ENCODE measurements around the gene POP4. TPM values are rescaled to one million over a fixed set of nuclear protein-coding genes. Genes with fewer than 3 reads are reported as not detected.
A peak's percentile ranks its signal among the peaks of the same experiment; 100 is the strongest.

POP4 gene
- total RNA-seq, 2 experiments from 2014 or later: 86.8 to 94.4 TPM

DNA sequence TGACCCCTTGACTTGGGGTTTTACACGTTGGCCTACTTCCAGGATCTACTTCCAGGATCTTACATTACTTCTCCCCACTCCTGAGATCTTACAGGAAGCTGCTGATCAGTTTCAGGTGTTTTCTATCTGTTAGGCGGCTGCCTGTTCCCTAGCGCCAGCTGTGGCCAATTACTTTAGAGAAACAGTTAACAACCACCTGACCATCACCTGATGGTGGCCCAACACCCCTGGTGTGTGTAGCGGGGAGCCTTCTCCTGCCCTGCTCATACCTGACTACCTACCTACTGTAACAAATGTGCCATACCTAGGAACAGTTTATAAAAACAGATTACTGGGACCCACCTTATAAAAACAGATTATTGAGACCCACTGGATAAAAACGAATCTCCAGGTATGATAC is 2.8 kb upstream of the POP4 start:
- no peaks in the 10 kb centered on the region for H3K9me3 Mint-ChIP-seq
- ChIA-PET POLR2A (interaction anchor here (1.5 to 5.8 kb wide), 2 partner anchors 69 to 111 kb away, joined by 3 to 64 read pairs; no protein-coding TSS in a partner anchor), CTCF (interaction anchor here (0.7 to 9.6 kb wide), 3 partner anchors 11 to 111 kb away, joined by 3 to 178 read pairs (median 3); partner anchors contain the start of gene C19orf12)
- no peak overlapping the region for H3K4me3 Mint-ChIP-seq
- peaks cover 6% of the 10 kb centered on the region for H3K36me3 Mint-ChIP-seq (ENCODE audit: low read depth)
- H3K27ac Mint-ChIP-seq: no peak overlapping the region
- DNase-seq: no peak
- peaks cover 25% of the 10 kb centered on the region for H3K4me1 Mint-ChIP-seq
- H3K27me3 Mint-ChIP-seq: peaks cover 3% of the 10 kb centered on the region

DNA sequence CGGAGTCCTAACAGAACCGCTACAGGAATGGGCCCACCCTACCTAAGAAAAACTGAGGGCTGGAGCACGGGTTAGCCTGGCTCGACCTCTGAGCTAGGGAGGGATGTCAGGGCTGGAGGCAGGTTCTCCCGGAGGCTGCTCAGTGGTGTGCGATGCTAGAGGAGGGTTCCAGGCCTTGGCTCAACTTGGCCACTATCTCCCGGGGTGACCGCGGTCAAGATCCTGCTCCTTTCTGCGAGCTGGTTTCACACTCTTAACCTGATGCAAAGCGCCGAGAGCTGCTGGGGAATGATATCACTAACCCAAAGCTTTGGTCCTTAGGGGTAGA is 301 bp downstream of the POP4 start:
- Mint-ChIP-seq H3K36me3 (ENCODE audit: low read depth) (peaks cover 30% of the 10 kb centered on the region), H3K27ac (peak overlapping the region; percentile 99), H3K27me3 (no peaks in the 10 kb centered on the region), H3K4me3 (peak overlapping the region; percentile 99), H3K4me1 (peaks cover 38% of the 10 kb centered on the region), H3K9me3 (no peaks in the 10 kb centered on the region)
- DNase-seq: no peak
- POLR2A ChIA-PET: interaction anchor here (0.7 to 5.8 kb wide), 37 partner anchors 8 to 338 kb away, joined by 3 to 143 read pairs (median 5); partner anchors contain the start of genes C19orf12, PLEKHF1 and URI1
- CTCF ChIA-PET: interaction anchor here (0.5 to 9.6 kb wide), 14 partner anchors 8 to 335 kb away, joined by 3 to 178 read pairs (median 6); partner anchors contain the start of genes C19orf12, PLEKHF1 and URI1

DNA sequence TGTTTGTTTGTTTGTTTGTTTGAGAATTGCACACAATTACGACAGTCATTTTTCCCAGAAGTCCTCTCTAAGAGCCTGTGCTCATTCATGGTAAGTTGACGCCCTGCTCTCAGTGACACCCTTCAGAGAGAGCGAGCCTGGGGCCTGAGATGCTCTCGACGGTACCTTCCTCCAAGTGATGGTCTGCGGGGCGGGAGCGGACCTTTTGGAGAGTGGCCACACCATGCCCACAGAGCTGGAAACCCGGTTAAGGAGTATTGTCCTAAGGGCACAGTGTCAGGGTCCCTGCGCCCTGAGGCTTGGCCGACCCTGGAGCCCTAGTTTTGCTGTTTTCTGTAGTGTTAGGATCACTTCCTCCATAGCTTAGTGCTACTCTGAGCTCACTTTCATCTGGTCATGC is 3.6 kb downstream of the POP4 start:
- Mint-ChIP-seq H3K27ac (no peak overlapping the region), H3K36me3 (ENCODE audit: low read depth) (peaks cover 56% of the 10 kb centered on the region), H3K4me3 (no peak overlapping the region), H3K9me3 (no peaks in the 10 kb centered on the region), H3K4me1 (peaks cover 41% of the 10 kb centered on the region), H3K27me3 (no peaks in the 10 kb centered on the region)
- POLR2A ChIA-PET: interaction anchor here (1.1 to 3.3 kb wide), 9 partner anchors 12 to 105 kb away, joined by 3 to 58 read pairs (median 6); partner anchors contain the start of genes C19orf12 and PLEKHF1
- CTCF ChIA-PET: interaction anchor here (1.0 to 9.6 kb wide), 12 partner anchors 11 to 228 kb away, joined by 4 to 178 read pairs (median 20); partner anchors contain the start of genes C19orf12 and PLEKHF1
- DNase-seq: no peak

DNA sequence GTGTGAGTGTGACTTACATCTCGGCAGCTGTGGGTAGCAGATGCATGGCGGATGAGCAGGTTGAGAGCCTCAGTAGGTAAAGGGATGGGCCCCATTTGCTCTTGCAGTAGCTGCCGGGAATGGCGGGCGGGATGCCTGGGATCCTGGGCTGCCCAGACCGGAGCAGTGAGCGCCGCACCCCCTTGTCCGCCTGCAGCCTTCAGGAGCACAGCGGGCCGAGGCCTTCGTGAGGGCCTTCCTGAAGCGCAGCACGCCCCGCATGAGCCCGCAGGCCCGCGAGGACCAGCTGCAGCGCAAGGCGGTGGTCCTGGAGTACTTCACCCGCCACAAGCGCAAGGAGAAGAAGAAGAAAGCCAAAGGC is 4.1 kb downstream of the POP4 start:
- Mint-ChIP-seq H3K36me3 (ENCODE audit: low read depth) (peaks cover 62% of the 10 kb centered on the region), H3K27me3 (no peaks in the 10 kb centered on the region), H3K4me3 (no peak overlapping the region), H3K27ac (no peak overlapping the region), H3K9me3 (no peaks in the 10 kb centered on the region), H3K4me1 (peaks cover 38% of the 10 kb centered on the region)
- POLR2A ChIA-PET: interaction anchor here (0.9 to 3.3 kb wide), 11 partner anchors 11 to 104 kb away, joined by 3 to 58 read pairs (median 6); partner anchors contain the start of genes C19orf12 and PLEKHF1
- CTCF ChIA-PET: interaction anchor here (0.7 to 9.6 kb wide), 21 partner anchors 10 to 259 kb away, joined by 3 to 178 read pairs (median 6); partner anchors contain the start of genes C19orf12 and PLEKHF1
- DNase-seq: no peak

DNA sequence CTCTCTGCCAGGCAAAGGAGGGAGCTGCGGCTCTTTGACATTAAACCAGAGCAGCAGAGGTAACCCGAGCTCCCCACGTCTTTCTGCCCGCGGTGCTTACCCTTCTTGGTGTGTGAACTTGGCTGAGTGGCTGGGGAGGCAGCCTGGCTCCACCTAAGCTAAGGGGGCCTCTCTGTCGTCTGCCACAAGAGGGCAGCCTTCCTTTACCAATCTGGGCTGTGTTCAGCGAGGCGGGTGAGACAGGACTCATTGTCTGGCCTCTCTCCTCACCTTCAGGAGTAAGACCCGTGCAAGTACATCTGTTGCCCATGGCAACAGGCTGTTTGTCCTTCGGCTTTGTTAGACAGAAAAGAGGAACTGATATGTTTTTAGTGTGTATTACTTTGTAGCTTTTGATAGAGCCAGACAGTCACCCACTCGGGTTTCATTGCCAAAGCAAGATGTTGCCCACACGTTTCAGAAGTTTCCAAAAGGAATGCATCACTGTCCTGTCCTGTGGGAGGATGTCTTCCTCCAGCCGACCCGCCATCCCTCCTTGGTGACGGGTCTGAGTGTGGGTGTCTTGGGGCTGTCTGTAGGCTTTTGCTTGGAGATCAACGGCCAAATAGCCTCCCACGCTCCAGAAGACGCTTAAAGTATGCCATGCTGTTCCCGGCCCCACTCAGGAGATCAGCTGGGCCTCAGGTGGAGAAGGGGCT is 4.6 kb downstream of the POP4 start:
- ChIA-PET CTCF (interaction anchor here (0.6 to 9.6 kb wide), 25 partner anchors 10 to 258 kb away, joined by 3 to 178 read pairs (median 5); partner anchors contain the start of genes C19orf12 and PLEKHF1), POLR2A (interaction anchor here (0.9 to 3.3 kb wide), 11 partner anchors 10 to 104 kb away, joined by 3 to 58 read pairs (median 6); partner anchors contain the start of genes C19orf12 and PLEKHF1)
- no peak overlapping the region for H3K4me3 Mint-ChIP-seq
- no peaks in the 10 kb centered on the region for H3K27me3 Mint-ChIP-seq
- H3K4me1 Mint-ChIP-seq: peaks cover 37% of the 10 kb centered on the region
- peak; percentile 88 for DNase-seq
- no peaks in the 10 kb centered on the region for H3K9me3 Mint-ChIP-seq
- peak overlapping the region; percentile 9 for H3K27ac Mint-ChIP-seq
- H3K36me3 Mint-ChIP-seq (ENCODE audit: low read depth): peaks cover 67% of the 10 kb centered on the region

DNA sequence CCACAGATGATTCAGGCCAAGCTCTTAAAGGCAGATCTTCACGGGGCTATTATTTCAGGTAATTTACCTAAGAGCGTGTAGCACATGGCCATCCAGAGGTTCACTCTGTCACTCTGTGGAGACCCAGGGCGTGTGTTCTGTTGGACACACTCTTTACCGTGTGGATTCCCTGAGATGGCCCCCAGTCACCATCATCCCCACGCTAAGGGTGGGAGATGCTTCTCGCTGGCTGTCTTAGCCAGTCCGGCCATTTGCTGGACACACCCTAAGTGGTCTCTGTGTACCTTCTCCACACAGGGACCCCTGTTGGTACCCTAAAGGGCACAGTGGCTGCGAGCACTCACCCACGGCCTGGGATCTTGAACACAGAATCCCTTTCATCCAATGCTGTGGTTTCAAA is 6.0 kb downstream of the POP4 start:
- Mint-ChIP-seq H3K4me3 (no peak overlapping the region), H3K27ac (no peak overlapping the region), H3K9me3 (no peaks in the 10 kb centered on the region), H3K27me3 (no peaks in the 10 kb centered on the region), H3K4me1 (peaks cover 24% of the 10 kb centered on the region), H3K36me3 (ENCODE audit: low read depth) (peaks cover 71% of the 10 kb centered on the region)
- no peak for DNase-seq
- ChIA-PET POLR2A (interaction anchor here (2.2 to 3.3 kb wide), 2 partner anchors 9 to 102 kb away, joined by 15 to 58 read pairs; partner anchors contain the start of gene C19orf12), CTCF (interaction anchor here (1.1 to 9.6 kb wide), 10 partner anchors 8 to 119 kb away, joined by 3 to 178 read pairs (median 38); partner anchors contain the start of genes C19orf12 and PLEKHF1)

DNA sequence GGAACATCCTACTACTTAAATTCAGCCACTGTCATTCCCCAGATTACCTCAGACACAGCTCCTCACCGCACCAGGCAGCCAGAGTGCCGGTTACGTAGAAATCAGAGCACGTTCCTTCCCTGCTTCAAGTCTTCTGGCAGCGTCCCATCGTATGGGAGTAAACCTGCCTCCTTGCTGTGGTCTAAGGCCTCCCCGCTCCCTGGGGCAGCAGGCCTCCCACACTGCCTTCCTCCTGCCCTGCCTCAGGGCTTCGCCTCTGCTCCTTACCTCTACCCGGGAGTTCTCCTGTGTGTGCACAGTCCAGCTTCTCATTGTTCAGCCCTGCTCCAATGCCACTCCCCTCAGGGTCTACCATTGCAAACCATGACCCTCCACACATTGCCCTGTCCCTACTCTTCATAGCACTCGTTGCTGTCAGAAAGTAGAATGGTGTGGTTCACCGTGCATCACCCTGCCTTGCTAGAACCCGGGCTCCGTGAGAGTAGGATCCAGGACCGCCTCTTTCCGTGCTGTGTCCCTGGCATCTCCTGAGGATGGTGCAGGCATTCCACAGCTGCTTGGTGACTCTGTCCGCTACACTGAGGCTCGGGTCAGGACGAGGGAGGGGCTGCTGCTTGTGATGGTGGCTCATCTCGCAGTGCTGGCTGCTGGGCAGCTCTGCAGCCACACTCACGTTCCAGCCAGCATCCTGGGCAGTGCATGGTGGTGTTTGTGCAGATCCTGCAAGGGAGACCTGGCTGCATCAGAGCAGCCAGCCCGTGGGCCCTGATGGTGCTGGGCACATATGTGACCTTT is 6.9 kb downstream of the POP4 start:
- peaks cover 17% of the 10 kb centered on the region for H3K4me1 Mint-ChIP-seq
- H3K9me3 Mint-ChIP-seq: no peaks in the 10 kb centered on the region
- no peak overlapping the region for H3K4me3 Mint-ChIP-seq
- CTCF ChIA-PET: interaction anchor here (1.0 to 7.8 kb wide), 5 partner anchors 59 to 329 kb away, joined by 3 to 97 read pairs (median 3); no protein-coding TSS in a partner anchor
- H3K27me3 Mint-ChIP-seq: no peaks in the 10 kb centered on the region
- peaks cover 73% of the 10 kb centered on the region for H3K36me3 Mint-ChIP-seq (ENCODE audit: low read depth)
- DNase-seq: no peak
- H3K27ac Mint-ChIP-seq: no peak overlapping the region
- POLR2A ChIA-PET: interaction anchor here (0.6 kb wide), 1 partner anchor 298 kb away, joined by 3 read pairs; no protein-coding TSS in a partner anchor

DNA sequence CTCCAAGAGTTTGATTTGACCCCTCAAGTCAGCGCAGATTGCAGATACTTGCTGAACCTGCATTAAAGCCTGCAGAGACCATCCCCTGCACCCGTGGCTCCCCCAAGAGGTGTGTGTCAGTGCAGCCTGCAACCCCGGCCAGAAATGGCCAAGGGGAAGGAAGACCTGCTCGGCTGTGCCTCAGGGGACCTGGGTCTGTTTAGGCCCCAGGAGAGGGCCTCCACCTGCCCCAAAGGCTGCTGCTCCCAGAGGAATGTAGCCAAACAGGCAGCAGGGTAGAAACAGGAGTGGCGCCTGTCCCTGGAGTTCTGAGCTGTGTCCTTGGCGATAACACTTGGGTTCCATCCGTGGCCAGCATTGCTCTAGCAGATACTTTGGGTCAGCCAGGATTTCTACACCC is 8.0 kb downstream of the POP4 start:
- H3K4me1 Mint-ChIP-seq: peaks cover 13% of the 10 kb centered on the region
- no peak overlapping the region for H3K27ac Mint-ChIP-seq
- no peaks in the 10 kb centered on the region for H3K9me3 Mint-ChIP-seq
- DNase-seq: no peak
- no peaks in the 10 kb centered on the region for H3K27me3 Mint-ChIP-seq
- CTCF ChIA-PET: interaction anchor here (0.7 to 2.2 kb wide), 7 partner anchors 8 to 491 kb away, joined by 3 to 6 read pairs (median 3); partner anchors contain the start of gene POP4
- POLR2A ChIA-PET: interaction anchor here (1.0 to 1.8 kb wide), 5 partner anchors 8 to 102 kb away, joined by 4 to 7 read pairs (median 6); partner anchors contain the start of gene POP4
- H3K36me3 Mint-ChIP-seq (ENCODE audit: low read depth): peaks cover 67% of the 10 kb centered on the region
- no peak overlapping the region for H3K4me3 Mint-ChIP-seq

DNA sequence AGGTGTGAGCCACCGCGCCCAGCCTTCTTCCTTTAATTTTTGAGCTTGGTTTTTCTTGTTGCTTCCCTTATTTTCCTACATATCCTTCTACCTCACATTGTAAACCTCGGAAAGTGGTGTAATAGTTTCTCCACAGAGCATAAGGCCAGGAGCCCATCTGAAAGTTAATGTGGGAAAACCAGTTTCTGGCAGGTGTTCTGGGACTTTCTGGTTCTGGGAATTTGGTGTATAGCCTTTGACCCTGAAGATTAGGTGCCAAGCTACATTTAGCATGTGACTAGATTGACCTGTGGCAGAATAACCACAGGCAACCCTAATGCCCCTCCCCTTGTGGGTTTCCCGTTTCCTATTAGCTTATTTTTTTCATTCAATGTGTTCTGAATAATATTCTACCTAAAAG is 8.7 kb downstream of the POP4 start:
- POLR2A ChIA-PET: interaction anchor here (0.8 to 1.9 kb wide), 7 partner anchors 9 to 102 kb away, joined by 4 to 7 read pairs (median 5); partner anchors contain the start of genes C19orf12 and POP4

DNA sequence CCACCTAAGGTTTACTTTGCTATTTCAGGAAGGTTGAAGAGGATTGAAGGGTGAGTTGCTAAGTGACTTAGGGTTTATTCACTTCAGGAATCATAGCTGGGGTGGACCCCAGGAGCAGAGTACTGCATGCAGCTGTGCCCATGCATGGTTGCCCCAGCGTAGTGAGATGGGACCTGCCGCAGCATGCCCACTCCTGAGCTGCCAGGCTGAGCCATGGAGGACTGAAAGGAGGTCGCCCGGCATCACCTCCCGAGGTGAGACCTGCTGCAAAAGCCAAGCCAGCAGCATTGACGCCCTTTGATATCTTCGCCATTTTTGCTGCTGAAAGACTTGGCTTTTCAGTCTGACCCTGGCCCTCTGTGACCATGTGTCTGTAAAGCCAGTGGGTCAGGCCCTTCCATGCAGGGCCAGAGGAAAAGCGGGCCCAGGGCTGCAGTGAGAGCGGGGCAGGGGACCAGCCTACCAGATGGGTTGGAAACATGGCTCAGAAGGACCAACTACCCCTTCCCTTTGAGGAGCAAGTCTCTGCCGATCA is 9.9 kb downstream of the POP4 start:
- ChIA-PET CTCF (interaction anchor here (1.3 to 2.1 kb wide), 3 partner anchors 8 to 56 kb away, joined by 6 to 11 read pairs (median 6); no protein-coding TSS in a partner anchor), POLR2A (interaction anchor here (1.6 to 1.9 kb wide), 2 partner anchors 8 to 57 kb away, joined by 4 to 6 read pairs; no protein-coding TSS in a partner anchor)
- H3K36me3 Mint-ChIP-seq (ENCODE audit: low read depth): peaks cover 53% of the 10 kb centered on the region
- no peak overlapping the region for H3K27ac Mint-ChIP-seq
- H3K9me3 Mint-ChIP-seq: no peaks in the 10 kb centered on the region
- no peaks in the 10 kb centered on the region for H3K27me3 Mint-ChIP-seq
- H3K4me1 Mint-ChIP-seq: peaks cover 17% of the 10 kb centered on the region
- H3K4me3 Mint-ChIP-seq: no peak overlapping the region
- no peak for DNase-seq

More for the DNA sequence above, 8.7 kb downstream of the POP4 start:
- H3K36me3 Mint-ChIP-seq (ENCODE audit: low read depth): peaks cover 62% of the 10 kb centered on the region
- H3K4me1 Mint-ChIP-seq: peaks cover 13% of the 10 kb centered on the region
- no peaks in the 10 kb centered on the region for H3K27me3 Mint-ChIP-seq
- CTCF ChIA-PET: interaction anchor here (0.7 to 2.2 kb wide), 8 partner anchors 9 to 101 kb away, joined by 3 to 11 read pairs (median 6); partner anchors contain the start of gene POP4
- no peak overlapping the region for H3K27ac Mint-ChIP-seq
- no peak for DNase-seq
- no peaks in the 10 kb centered on the region for H3K9me3 Mint-ChIP-seq
- no peak overlapping the region for H3K4me3 Mint-ChIP-seq

DNA sequence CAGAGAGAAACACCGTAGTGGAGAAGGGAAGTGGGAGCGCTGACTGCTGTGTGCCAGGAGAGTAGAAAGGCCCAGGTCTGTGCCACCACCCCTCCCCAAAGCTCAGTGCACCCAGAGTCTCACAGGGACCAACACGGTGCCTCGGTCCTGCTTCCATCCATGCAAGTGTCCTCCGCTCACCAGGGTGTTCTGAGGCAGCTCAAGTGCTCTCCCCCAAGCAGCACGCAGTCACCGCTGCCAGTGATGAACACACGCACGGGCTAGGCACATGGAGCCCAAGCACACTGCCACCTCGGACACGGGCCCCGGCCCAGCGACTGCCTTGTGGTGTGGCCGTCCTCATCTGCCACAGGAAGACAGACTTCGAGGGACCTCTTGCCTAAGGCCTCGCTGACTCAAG is 10.5 kb downstream of the POP4 start:
- Mint-ChIP-seq H3K9me3 (no peaks in the 10 kb centered on the region), H3K27ac (no peak overlapping the region), H3K27me3 (no peaks in the 10 kb centered on the region), H3K4me1 (peaks cover 21% of the 10 kb centered on the region), H3K36me3 (ENCODE audit: low read depth) (peaks cover 47% of the 10 kb centered on the region), H3K4me3 (no peak overlapping the region)
- ChIA-PET POLR2A (interaction anchor here (0.9 to 11.4 kb wide), 6 partner anchors 10 to 78 kb away, joined by 3 to 131 read pairs (median 4); partner anchors contain the start of gene POP4), CTCF (interaction anchor here (1.7 to 2.1 kb wide), 2 partner anchors 10 to 52 kb away, joined by 4 to 11 read pairs; partner anchors contain the start of gene POP4)
- no peak for DNase-seq
